OCI-LY3 (cell line): ENCODE data around the gene ADARB2.

Experiments used
- H2AFZ ChIP-seq: fragments of 200-600, 300-600 bp; shearing (Covaris generic); 2 replicates; pipeline ENCODE4 v1.6.0; 2014; ENCODE audit warnings: antibody characterized with exemption, low read depth, low read length
- H3K27ac ChIP-seq: fragments of 200-600, 300-600 bp; sonication (generic); 2 replicates; pipeline ENCODE4 v1.5.1; 2014; ENCODE audit warnings: mild to moderate bottlenecking, low read length, moderate library complexity, mixed read lengths
- H3K27me3 ChIP-seq: fragments of 200-600, 300-600 bp; sonication (generic); 2 replicates; pipeline ENCODE4 v1.6.1; 2014; ENCODE audit warnings: low read depth, low read length, mixed read lengths
- H3K36me3 ChIP-seq: fragments of 200-600, 300-600 bp; sonication (generic); replicated peaks from 2 replicates; pipeline ENCODE3; 2014; ENCODE audit warnings: low read depth, low read length, mixed read lengths
- H3K4me1 ChIP-seq: fragments of 300-600, 200-600 bp; sonication (generic); 2 replicates; pipeline ENCODE4 v1.6.1; 2014; ENCODE audit warnings: low read length, mixed read lengths
- H3K4me2 ChIP-seq: fragments of 200-600, 300-600 bp; sonication (generic); 2 replicates; pipeline ENCODE4 v1.6.1; 2014; ENCODE audit warnings: low read length, mixed read lengths
- H3K4me3 ChIP-seq: fragments of 300-600, 200-600 bp; sonication (generic); 2 replicates; pipeline ENCODE4 v1.5.1; 2014; ENCODE audit warnings: antibody characterized with exemption, mild to moderate bottlenecking, low read length, moderate library complexity
- H3K79me2 ChIP-seq: fragments of 300-600, 200-600 bp; shearing (Covaris generic); 2 replicates; pipeline ENCODE4 v1.6.1; 2014; ENCODE audit warnings: mild to moderate bottlenecking, low read length, mixed read lengths
- H3K9ac ChIP-seq: fragments of 300-600, 200-600 bp; shearing (Covaris generic); 2 replicates; pipeline ENCODE4 v1.6.0; 2014; ENCODE audit warnings: mild to moderate bottlenecking, low read length, moderate library complexity
- H3K9me3 ChIP-seq: fragments of 200-600, 300-600 bp; shearing (Covaris generic); 2 replicates; pipeline ENCODE4 v1.6.1; 2014; ENCODE audit warnings: low read length, mixed read lengths; ENCODE audit not compliant: insufficient read depth
- H4K20me1 ChIP-seq: fragments of 200-600, 300-600 bp; sonication (generic); 2 replicates; pipeline ENCODE4 v1.6.1; 2016; ENCODE audit warnings: low read length, mixed read lengths; ENCODE audit not compliant: insufficient read depth
- EZH2phosphoT487 ChIP-seq: fragments of 200-600 bp; shearing (Covaris generic); IDR thresholded peaks from 2 replicates; pipeline ENCODE4 v1.6.1; 2018; ENCODE audit warnings: antibody characterized with exemption, mixed run types, low read depth
- TF ChIP-seq, protein P1 (sequence below): fragments of 200-600, 300-600 bp; sonication (generic); IDR thresholded peaks from 2 replicates; pipeline ENCODE4 v1.5.1; 2014; ENCODE audit warnings: antibody characterized with exemption, low read length, low read depth

The ADARB2 gene

DNA sequence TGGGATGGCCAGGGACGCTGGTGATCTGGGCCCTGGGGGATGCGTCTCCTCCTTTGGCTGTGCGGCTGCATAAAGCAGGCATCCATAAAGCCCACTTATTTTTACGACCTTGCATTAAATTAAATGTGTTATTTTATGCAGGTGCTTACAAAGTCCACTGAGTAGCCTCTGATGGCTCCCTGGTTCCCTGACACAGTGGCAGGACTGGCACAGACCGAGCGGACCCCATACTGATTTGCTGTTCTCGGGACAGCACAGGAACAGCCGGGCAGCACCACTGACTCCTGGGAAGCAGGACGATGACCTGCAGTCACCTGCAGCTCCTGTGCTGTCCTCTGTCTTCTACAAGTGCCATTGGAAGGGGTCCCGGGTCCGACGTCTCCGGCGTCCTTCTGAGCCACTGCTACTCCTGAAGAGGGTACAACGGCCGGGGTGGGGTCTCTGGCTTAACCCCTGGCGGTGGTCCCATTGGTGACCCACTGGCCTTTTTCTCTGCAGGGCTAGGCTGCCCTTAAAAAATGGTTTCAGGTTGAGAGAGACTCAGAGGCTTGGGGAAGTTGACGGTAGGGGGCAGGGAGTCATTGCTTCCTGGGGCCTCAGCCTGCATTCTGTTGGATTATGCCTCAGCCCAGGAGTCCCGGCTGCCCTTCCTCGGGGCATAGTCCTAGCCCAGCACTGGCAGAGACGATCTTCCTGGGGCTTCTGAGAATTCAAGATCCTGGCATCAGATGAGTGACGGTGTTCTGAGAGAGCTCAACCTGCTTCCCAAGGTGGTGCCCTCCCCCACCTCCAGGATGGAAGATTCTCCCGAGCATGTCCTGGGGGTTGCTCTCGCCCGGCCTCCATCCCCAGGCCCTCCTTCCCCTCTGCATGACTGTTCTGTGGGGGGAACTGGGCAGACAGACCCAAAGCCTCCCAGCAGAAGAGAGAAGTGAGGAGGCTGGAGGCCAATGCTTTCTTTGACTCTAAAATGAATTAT is 330.1 kb downstream of the ADARB2 start:
- H4K20me1 ChIP-seq: no peaks in the 10 kb centered on the region
- TF ChIP-seq, protein P1, sequence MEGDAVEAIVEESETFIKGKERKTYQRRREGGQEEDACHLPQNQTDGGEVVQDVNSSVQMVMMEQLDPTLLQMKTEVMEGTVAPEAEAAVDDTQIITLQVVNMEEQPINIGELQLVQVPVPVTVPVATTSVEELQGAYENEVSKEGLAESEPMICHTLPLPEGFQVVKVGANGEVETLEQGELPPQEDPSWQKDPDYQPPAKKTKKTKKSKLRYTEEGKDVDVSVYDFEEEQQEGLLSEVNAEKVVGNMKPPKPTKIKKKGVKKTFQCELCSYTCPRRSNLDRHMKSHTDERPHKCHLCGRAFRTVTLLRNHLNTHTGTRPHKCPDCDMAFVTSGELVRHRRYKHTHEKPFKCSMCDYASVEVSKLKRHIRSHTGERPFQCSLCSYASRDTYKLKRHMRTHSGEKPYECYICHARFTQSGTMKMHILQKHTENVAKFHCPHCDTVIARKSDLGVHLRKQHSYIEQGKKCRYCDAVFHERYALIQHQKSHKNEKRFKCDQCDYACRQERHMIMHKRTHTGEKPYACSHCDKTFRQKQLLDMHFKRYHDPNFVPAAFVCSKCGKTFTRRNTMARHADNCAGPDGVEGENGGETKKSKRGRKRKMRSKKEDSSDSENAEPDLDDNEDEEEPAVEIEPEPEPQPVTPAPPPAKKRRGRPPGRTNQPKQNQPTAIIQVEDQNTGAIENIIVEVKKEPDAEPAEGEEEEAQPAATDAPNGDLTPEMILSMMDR: no peak
- TF ChIP-seq EZH2phosphoT487: no peak
- no peaks in the 10 kb centered on the region for H3K79me2 ChIP-seq
- no peaks in the 10 kb centered on the region for H3K27me3 ChIP-seq
- H3K4me1 ChIP-seq: no peaks in the 10 kb centered on the region
- no peak overlapping the region for H3K4me3 ChIP-seq
- no peak overlapping the region for H3K9ac ChIP-seq
- no peak overlapping the region for H3K27ac ChIP-seq
- H2AFZ ChIP-seq: no peak overlapping the region
- no peaks in the 10 kb centered on the region for H3K9me3 ChIP-seq
- no peak overlapping the region for H3K4me2 ChIP-seq
- H3K36me3 ChIP-seq: no peaks in the 10 kb centered on the region

DNA sequence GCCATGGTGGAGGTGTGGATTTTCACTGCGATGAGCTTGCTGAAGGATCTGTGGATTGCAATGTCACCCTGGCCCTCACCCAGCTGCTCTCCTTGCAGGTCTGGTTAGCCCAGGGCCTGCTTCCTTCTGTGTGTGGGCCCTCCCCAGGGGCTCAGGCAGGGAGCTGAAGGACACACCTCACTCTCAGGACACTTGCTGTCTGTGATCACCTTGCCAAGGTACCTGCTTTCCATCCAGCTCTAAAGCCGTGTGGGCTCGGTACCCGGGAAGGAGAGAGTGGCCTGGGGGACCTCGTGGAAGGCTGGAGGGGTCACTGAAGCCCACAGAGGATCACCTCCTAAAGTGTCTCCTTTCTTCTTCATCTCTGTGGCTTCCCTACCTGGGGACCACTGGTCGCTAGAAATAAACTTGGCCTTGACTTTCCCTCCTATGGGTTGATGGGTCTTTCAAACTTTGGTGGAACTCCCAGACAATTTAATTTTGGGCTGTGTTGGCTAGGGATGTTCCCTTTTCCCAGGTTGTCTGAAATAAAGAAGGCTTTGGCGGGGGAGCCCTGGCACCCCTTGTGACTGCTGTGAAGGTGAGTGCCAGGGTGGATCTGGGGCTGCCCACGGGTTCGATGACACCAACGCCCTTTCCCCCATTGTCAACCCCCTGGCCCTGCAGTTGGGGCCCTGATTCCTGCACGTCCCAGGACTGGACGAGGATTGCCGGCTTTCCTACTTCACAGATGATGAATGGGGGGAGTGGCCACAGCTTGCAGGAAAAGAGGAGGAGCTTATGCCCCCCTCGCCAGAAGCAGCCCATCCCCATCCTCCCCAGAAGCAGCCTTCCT is 331.0 kb downstream of the ADARB2 start:
- no peaks in the 10 kb centered on the region for H4K20me1 ChIP-seq
- no peak overlapping the region for H2AFZ ChIP-seq
- no peaks in the 10 kb centered on the region for H3K27me3 ChIP-seq
- no peaks in the 10 kb centered on the region for H3K36me3 ChIP-seq
- H3K27ac ChIP-seq: no peak overlapping the region
- no peak overlapping the region for H3K9ac ChIP-seq
- no peaks in the 10 kb centered on the region for H3K79me2 ChIP-seq
- no peaks in the 10 kb centered on the region for H3K4me1 ChIP-seq
- H3K9me3 ChIP-seq: no peaks in the 10 kb centered on the region
- H3K4me2 ChIP-seq: no peak overlapping the region
- TF ChIP-seq, protein P1: no peak
- TF ChIP-seq EZH2phosphoT487: no peak
- H3K4me3 ChIP-seq: no peak overlapping the region

DNA sequence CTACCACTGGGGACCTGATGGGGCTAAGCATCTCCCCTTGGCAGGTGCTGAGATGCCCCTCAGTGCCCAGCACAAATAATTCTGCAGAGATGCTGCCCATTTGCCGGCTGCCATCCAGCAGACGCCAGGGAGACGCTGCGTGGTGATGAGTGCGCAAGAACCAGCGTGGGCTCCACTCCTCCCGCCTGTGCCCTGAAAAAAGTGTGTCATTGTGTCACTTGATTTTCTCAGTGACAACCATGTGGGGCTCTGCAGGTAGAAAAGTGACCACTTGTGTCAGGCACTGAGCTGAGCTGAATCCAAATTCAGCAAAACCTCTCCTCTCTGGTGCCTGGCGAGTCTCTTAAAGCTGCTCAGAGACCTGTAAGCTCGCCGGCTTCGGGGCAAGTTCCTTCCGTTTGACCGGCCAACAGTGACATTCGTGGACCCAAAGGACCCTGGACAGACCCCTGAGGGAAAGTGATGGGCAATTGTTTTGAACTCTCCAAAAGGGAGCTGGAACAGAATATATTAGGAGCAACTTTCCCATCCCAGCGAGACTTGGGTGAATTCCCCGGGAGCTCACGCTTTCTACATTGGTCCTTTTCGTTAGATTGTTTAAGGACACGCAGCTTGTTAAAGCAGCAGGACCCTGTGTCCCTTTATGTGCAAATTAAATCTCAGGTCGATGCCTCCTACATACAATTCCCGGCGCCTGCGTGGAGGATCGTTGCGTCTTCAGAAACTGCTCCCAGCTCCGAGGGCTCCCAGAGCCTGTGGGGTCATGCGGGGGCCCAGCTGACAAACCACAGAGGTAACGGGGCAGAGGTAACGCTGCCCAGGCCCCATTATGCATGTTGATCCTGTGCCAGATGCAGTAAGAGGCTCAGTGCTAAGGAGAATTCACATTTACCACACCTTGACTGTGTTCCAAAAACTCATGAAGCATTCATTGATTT is 332.7 kb downstream of the ADARB2 start:
- H3K9me3 ChIP-seq: no peaks in the 10 kb centered on the region
- TF ChIP-seq, protein P1: no peak
- TF ChIP-seq EZH2phosphoT487: no peak
- H3K79me2 ChIP-seq: no peaks in the 10 kb centered on the region
- H3K4me1 ChIP-seq: no peaks in the 10 kb centered on the region
- H4K20me1 ChIP-seq: no peaks in the 10 kb centered on the region
- no peak overlapping the region for H3K4me3 ChIP-seq
- no peaks in the 10 kb centered on the region for H3K27me3 ChIP-seq
- no peak overlapping the region for H3K27ac ChIP-seq
- no peak overlapping the region for H3K4me2 ChIP-seq
- H2AFZ ChIP-seq: no peak overlapping the region
- no peak overlapping the region for H3K9ac ChIP-seq
- no peaks in the 10 kb centered on the region for H3K36me3 ChIP-seq
